ENCODE results near the gene SUN1.
"Not testable (repeated sequence)": the region's sequence is repeated elsewhere in the genome, so short reads cannot be mapped to it uniquely, and the experiment has no call there.

SUN1 gene, protein sequence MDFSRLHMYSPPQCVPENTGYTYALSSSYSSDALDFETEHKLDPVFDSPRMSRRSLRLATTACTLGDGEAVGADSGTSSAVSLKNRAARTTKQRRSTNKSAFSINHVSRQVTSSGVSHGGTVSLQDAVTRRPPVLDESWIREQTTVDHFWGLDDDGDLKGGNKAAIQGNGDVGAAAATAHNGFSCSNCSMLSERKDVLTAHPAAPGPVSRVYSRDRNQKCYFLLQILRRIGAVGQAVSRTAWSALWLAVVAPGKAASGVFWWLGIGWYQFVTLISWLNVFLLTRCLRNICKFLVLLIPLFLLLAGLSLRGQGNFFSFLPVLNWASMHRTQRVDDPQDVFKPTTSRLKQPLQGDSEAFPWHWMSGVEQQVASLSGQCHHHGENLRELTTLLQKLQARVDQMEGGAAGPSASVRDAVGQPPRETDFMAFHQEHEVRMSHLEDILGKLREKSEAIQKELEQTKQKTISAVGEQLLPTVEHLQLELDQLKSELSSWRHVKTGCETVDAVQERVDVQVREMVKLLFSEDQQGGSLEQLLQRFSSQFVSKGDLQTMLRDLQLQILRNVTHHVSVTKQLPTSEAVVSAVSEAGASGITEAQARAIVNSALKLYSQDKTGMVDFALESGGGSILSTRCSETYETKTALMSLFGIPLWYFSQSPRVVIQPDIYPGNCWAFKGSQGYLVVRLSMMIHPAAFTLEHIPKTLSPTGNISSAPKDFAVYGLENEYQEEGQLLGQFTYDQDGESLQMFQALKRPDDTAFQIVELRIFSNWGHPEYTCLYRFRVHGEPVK

DNA sequence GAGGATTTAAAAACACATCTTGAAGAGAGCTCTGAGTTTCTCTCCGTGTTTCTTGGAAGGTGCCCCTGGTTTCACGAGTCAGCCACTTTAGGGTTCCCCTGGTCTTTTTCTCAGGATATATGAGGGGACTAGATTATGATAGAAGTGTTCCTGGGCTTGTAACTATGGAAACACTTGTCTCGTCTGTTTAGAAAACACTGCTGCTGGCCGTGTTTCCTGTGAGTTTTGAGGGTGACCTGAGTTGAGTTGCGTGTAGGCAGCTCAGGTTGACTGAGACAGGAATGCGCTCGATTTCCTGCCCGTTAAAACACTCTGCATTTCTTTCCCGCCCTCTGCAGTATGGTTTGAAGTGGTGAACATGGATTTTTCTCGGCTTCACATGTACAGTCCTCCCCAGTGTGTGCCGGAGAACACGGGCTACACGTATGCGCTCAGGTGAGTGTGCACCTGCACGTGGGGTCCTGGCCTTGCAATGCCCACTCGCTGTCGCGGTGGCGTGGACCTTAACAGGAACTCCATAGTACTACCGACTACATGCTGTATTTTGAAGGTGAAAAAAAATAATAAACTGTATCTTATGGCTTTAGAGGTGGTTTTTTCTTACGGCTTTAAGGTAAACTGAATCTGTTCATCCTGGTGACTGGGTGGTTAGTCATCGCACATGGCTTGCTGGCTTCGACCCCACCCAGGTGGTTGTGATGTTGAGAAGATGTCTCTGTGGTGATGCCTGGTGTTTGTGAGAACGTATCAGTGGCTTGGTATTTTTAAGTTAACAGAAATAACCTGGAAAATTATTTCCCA lies at the start of gene SUN1:
Gene SUN1, plus strand, starts transcription at position 310 of the 801 bp plus-strand sequence. Its CDS starts 49 bp downstream, at position 359.
- H3K4me3 Mint-ChIP-seq = peak within 1 kb of the TSS; percentile 89
- H3K36me3 Mint-ChIP-seq = peaks cover 4% of the 10 kb centered on the region
- H3K9me3 Mint-ChIP-seq (ENCODE audit: low read depth) = no peaks in the 10 kb centered on the region
- H3K4me1 Mint-ChIP-seq (ENCODE audit: low read depth) = peaks cover 53% of the 10 kb centered on the region
- H3K27me3 Mint-ChIP-seq = no peaks in the 10 kb centered on the region
- H3K27ac Mint-ChIP-seq = peak within 1 kb of the TSS; percentile 99

DNA sequence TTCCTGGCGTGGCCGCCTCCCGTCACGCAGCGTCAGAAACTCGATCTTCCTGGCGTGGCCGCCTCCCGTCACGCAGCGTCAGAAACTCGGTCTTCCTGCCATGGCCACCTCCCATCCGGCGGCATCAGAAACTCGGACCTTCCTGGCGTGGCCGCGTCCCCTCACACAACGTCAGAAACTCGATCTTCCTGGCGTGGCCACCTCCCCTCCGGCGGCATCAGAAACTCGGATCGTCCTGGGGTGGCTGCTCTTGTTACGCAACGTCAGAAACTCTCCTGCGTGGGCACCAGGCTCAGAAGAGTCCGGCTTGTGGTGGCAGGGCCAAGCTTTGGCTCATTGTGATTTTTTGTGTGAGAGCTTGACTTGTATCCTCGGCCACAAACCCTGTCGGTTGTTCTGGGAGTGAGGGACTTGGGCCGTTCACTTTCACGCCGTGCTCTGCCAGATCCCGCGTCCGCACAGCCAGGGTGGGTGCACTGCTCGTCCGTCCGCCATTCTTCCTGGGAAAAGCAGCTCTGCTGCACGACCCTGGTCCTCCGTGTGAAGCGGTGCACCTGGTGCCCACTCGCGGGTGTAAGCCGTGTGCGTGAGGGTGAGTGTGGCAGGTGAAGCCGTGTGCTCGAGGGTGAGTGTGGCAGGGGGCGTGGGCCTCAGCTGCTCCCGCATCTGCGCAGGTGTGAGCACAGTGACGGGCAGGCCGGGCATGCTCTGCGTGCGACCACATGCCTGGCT lies 49.4 kb upstream of the SUN1 start:
- no peaks in the 10 kb centered on the region for H3K27me3 Mint-ChIP-seq
- H3K36me3 Mint-ChIP-seq = no peaks in the 10 kb centered on the region
- no peak overlapping the region for H3K27ac Mint-ChIP-seq
- no peak overlapping the region for H3K4me3 Mint-ChIP-seq
- no peaks in the 10 kb centered on the region for H3K9me3 Mint-ChIP-seq (ENCODE audit: low read depth)
- no peaks in the 10 kb centered on the region for H3K4me1 Mint-ChIP-seq (ENCODE audit: low read depth)

DNA sequence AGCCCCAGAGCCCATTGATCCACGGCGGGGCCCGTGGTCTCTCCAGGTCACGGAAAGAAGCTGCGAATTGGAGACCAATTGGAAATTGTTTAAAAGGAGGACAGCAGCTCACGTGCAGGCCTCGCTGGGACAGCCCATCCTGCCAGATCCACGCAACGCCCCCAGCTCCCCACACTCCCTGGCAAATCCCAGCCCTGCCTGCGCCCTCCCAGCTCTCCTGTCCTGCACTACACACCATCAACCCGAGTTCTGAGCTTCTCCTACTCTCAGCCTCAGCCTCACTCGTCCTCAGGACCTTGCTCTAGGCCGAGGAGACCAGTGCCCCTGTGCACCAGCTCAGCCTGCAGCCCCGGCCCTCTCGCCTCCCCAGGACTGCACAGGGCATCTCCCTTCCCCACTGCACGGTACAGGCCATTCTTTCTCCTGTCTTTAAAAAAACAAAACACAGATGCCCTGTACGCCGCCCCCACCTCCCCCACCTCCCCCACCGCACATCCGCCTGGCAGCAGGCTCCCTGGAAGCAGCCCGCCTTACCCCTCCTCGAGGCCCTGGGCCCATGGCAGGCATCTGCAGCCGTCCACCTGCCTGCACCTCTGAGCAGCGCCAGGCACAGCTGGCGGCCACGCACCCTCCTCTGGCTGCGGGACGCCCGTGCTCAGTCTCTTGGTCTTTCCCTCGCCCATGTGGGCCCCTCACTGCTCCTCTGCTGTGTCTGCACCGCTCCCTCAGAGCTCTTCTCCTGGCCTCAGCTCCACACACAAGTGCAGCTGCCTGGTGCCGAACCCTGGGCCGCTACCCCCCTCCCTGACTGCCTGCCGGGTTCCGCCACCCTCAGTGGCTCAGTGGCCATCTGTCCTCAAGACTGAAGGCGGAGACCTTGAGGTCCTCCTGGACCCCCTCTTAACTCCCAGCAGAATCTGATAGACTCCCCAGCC lies 48.5 kb upstream of the SUN1 start:
- H3K36me3 Mint-ChIP-seq = peaks cover 3% of the 10 kb centered on the region
- no peak overlapping the region for H3K27ac Mint-ChIP-seq
- H3K4me3 Mint-ChIP-seq = no peak overlapping the region
- no peaks in the 10 kb centered on the region for H3K4me1 Mint-ChIP-seq (ENCODE audit: low read depth)
- H3K27me3 Mint-ChIP-seq = no peaks in the 10 kb centered on the region
- H3K9me3 Mint-ChIP-seq (ENCODE audit: low read depth) = no peaks in the 10 kb centered on the region

DNA sequence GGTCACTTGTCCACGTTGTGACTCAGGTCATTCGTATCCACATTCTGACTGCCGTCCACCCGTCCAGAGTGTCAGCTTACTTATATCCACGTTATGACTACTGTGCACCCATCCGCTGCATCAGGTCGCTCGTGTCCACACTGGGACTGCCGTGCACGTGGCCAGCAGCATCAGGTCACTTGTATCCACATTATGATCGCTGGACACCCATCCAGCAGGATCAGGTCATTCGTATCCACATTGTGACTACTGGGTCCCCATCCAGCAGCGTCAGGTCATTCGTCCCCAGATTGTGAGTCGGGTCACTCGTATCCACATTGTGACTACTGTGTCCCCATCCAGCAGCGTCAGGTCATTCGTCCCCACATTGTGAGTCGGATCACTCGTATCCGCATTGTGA lies 47.3 kb upstream of the SUN1 start:
- Mint-ChIP-seq H3K4me3 (no peak overlapping the region), H3K27me3 (no peaks in the 10 kb centered on the region), H3K9me3 (ENCODE audit: low read depth) (no peaks in the 10 kb centered on the region), H3K36me3 (peaks cover 5% of the 10 kb centered on the region), H3K4me1 (ENCODE audit: low read depth) (no peaks in the 10 kb centered on the region), H3K27ac (no peak overlapping the region)

DNA sequence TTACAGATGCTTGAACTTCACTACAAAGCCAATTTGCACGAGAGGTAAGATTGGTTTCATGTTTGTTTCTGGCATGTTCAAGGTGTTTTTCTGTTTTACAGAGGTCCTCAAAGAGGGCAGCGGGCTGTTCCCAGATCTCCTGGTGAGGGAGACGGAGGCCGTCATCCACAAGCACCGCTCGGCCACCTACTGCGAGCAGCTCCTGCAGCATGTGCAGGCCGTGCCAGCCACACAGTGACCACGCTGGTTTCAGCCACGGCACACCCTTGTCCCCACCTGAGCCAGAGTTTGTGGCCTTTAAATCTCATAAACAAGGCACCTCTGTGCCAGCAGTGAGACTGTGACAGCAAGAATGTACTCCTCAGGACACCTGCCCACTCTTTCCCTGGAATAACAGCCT lies 46.9 kb upstream of the SUN1 start:
- H3K36me3 Mint-ChIP-seq = peaks cover 5% of the 10 kb centered on the region
- no peak overlapping the region for H3K4me3 Mint-ChIP-seq
- no peaks in the 10 kb centered on the region for H3K9me3 Mint-ChIP-seq (ENCODE audit: low read depth)
- H3K27me3 Mint-ChIP-seq = no peaks in the 10 kb centered on the region
- H3K27ac Mint-ChIP-seq = no peak overlapping the region
- H3K4me1 Mint-ChIP-seq (ENCODE audit: low read depth) = no peaks in the 10 kb centered on the region

DNA sequence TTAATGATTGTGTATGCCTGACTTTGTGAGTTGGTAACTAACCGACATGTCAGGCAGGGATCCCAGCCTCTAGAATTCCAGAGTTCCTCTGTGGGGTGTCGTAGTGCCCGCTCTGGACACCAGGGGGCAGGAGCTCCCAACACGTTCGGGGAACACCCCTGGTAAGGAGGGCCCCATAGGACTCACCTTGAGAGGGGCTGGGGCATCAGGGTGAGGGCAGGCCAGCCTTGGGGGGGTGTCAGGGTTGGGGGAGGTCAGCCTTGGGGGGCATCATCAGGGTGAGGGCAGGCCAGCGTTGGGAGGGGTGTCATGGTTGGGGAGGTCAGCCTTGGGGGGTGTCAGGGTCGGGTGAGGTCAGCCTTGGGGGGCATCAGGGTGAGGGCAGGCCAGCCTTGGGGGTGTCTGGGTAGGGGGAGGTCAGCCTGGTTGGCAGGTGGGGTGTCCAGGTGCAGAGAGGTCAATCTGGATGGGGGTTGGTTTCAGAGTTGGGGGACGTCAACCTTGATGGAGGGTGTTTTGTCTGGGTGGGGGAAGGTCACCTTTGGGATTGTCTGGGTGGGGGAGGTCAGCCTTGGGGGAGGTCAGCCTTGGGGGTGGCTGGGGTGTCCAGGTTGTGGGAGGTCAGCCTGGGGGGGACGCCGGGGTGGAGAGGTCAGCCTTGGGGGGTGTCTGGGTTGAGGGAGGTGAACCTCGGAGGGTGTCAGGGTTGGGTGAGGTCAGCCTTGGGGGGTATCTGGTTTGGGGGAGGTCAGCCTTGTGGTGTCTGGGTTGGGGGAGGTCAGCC lies 45.6 kb upstream of the SUN1 start:
- H3K36me3 Mint-ChIP-seq = peaks cover 5% of the 10 kb centered on the region
- no peak overlapping the region for H3K4me3 Mint-ChIP-seq
- no peaks in the 10 kb centered on the region for H3K9me3 Mint-ChIP-seq (ENCODE audit: low read depth)
- H3K27ac Mint-ChIP-seq = no peak overlapping the region
- H3K4me1 Mint-ChIP-seq (ENCODE audit: low read depth) = no peaks in the 10 kb centered on the region
- no peaks in the 10 kb centered on the region for H3K27me3 Mint-ChIP-seq

DNA sequence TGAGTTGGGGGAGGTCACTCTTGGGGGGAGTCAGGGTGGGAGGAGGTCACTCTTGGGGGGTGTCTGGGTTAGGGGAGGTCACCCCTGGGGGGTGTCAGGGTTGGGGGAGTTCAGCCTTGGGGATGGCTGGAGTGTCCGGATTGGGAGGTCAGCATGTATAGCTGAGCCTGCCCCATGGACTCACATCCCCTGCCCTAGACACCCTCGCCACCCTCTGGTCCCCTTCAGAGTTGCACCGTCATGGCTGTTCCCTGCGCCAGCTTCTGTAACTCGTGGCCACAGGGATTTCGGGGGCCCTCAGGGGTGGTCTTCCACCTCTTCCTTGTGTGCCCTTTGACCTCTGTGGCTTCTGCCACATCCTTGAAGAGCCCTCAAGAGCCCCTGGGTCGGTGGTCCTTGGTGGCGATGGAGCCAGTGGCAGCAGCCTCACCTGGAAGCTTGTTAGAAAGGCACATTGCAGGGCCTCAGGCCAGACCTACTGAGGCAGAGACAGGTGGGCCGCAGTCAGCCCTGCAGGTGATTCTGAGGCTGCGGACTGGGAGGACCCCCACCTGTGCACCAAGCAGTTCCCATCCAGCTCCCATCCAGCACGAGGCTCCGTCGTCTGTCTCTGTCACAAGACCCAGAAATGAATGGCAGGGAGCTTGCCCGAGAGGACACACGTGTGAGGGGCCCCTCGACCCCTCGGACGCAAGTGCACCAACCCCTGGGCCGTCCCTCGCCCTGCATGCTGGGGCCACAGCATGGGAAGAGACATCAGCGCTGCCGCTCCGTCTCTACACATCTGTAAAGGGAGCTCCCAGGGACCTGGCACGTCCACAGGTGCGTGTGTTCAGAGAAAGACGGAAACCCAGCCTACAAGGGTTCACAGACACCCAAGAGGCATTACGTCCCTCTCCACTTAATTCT lies 44.7 kb upstream of the SUN1 start:
- Mint-ChIP-seq H3K4me1 (ENCODE audit: low read depth) (no peaks in the 10 kb centered on the region), H3K36me3 (peaks cover 5% of the 10 kb centered on the region), H3K4me3 (no peak overlapping the region), H3K9me3 (ENCODE audit: low read depth) (no peaks in the 10 kb centered on the region), H3K27me3 (no peaks in the 10 kb centered on the region), H3K27ac (no peak overlapping the region)

DNA sequence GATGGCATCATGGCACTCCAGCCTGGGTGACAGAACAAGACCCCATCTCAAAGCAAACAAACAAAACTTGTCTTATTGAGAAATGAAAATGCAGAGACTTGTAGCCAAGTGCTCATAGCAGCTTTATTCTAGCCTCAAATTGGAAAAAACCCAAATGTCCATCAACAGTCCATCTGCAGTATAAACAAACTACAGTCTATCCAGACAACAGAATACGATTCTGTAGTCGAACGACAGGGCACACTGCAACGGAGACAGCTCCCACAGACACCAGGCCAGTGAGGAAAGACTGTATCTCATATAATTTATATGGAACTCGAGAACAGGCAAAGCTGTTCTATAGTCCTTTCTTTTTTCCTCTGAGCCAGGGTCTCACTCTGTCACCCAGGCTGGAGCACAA lies 40.8 kb upstream of the SUN1 start:
- no peaks in the 10 kb centered on the region for H3K4me1 Mint-ChIP-seq (ENCODE audit: low read depth)
- no peaks in the 10 kb centered on the region for H3K27me3 Mint-ChIP-seq
- H3K27ac Mint-ChIP-seq = no peak overlapping the region
- no peaks in the 10 kb centered on the region for H3K9me3 Mint-ChIP-seq (ENCODE audit: low read depth)
- no peak overlapping the region for H3K4me3 Mint-ChIP-seq
- peaks cover 5% of the 10 kb centered on the region for H3K36me3 Mint-ChIP-seq

DNA sequence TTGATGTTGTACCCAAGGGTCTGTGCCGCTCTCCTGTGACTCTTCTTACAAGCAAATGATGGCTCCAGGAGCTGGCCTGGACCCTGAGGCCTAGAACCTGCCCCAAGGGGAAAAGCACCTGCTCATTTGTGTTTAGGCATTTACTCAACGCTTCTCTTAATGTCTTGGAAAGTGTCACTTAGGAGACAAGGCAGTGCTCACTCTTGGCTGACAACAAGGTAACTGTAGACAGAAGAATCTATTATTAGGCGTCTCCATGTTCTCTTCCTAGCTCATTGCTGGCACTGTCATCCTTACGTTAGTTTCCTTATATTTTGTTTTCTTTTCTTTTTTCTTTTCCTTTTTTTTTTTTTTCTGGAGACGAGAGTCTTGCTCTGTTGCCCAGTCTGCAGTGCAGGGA lies 38.1 kb upstream of the SUN1 start:
- Mint-ChIP-seq H3K9me3 (ENCODE audit: low read depth) (no peaks in the 10 kb centered on the region), H3K4me3 (no peak overlapping the region), H3K27me3 (no peaks in the 10 kb centered on the region), H3K36me3 (peaks cover 6% of the 10 kb centered on the region), H3K27ac (no peak overlapping the region), H3K4me1 (ENCODE audit: low read depth) (no peaks in the 10 kb centered on the region)

DNA sequence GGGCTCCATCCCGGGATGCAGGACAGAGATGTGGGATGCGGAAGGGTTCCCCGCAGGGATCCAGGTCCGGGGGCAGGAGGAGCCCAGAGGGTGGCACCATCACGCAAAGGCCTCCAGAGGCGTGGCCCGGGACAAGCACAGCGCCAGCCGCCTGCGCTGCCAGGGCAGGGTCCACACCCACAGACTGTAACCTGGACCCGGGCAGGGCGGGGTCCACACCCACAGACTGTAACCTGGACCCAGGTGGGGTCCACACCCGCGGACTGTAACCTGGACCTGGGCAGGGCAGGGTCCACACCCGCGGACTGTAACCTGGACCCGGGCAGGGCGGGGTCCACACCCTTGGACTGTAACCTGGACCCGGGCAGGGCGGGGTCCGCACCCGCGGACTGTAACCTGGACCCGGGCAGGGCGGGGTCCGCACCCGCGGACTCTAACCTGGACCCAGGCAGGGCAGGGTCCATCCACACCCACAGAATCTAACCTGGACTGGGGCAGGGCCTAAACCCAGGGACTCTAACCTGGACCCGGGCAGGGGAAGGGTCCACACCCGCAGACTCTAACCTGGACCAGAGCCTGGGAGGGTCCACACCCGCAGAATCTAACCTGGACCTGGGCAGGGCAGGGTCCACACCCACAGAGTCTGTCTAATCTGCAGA lies 37.5 kb upstream of the SUN1 start:
- no peaks in the 10 kb centered on the region for H3K4me1 Mint-ChIP-seq (ENCODE audit: low read depth)
- H3K4me3 Mint-ChIP-seq = no peak overlapping the region
- peaks cover 4% of the 10 kb centered on the region for H3K36me3 Mint-ChIP-seq
- no peak overlapping the region for H3K27ac Mint-ChIP-seq
- no peaks in the 10 kb centered on the region for H3K9me3 Mint-ChIP-seq (ENCODE audit: low read depth)
- no peaks in the 10 kb centered on the region for H3K27me3 Mint-ChIP-seq

DNA sequence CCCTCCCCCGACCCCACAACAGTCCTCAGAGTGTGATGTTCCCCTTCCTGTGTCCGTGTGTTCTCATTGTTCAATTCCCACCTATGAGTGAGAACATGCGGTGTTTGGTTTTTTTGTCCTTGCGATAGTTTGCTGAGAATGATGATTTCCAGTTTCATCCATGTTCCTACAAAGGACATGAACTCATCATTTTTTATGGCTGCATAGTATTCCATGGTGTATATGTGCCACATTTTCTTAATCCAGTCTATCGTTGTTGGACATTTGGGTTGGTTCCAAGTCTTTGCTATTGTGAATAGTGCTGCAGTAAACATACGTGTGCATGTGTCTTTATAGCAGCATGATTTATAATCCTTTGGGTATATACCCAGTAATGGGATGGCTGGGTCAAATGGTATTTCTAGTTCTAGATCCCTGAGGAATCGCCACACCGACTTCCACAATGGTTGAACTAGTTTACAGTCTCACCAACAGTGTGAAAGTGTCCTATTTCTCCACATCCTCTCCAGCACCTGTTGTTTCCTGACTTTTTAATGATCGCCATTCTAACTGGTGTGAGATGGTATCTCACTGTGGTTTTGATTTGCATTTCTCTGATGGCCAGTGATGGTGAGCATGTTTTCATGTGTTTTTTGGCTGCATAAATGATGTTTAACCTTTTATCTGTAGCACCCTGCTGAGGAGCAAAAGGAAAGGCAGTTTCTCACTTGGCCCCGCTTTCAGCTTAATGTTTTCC lies 35.7 kb upstream of the SUN1 start:
- H3K4me3 Mint-ChIP-seq, H3K27me3 Mint-ChIP-seq: not testable (repeated sequence)

More for the DNA sequence above, 35.7 kb upstream of the SUN1 start:
- H3K4me1 Mint-ChIP-seq (ENCODE audit: low read depth); H3K27ac Mint-ChIP-seq; H3K36me3 Mint-ChIP-seq; H3K9me3 Mint-ChIP-seq (ENCODE audit: low read depth): not testable (repeated sequence)
